ENCODE measurements around the gene CDH4. TPM values are rescaled to one million over a fixed set of nuclear protein-coding genes. Genes with fewer than 3 reads are reported as not detected.

Gene CDH4
- total RNA-seq, 2 donors from 2014 or later = 0.07 to 0.94 TPM

GRCh38 chr20:61704661-61705060 lies 452.6 kb downstream of the CDH4 start:
- DNase-seq (ENCODE audit: low spot score) = no peak
- no peaks in the 10 kb centered on the region for H3K36me3 ChIP-seq
- no peak for TF ChIP-seq CTCF (IDR thresholded peaks at IDR 0.05)
- H3K27ac ChIP-seq = no peak overlapping the region
- no peak overlapping the region for H3K4me3 ChIP-seq
- H3K27me3 ChIP-seq = no peaks in the 10 kb centered on the region
- H3K4me1 ChIP-seq = no peaks in the 10 kb centered on the region
- no peaks in the 10 kb centered on the region for H3K9me3 ChIP-seq

GRCh38 chr20:61705386-61706258 lies 453.6 kb downstream of the CDH4 start:
- Histone ChIP-seq H3K9me3 (no peaks in the 10 kb centered on the region), H3K27me3 (no peaks in the 10 kb centered on the region), H3K36me3 (no peaks in the 10 kb centered on the region), H3K4me1 (no peaks in the 10 kb centered on the region), H3K4me3 (no peak overlapping the region), H3K27ac (no peak overlapping the region)
- TF ChIP-seq CTCF (IDR thresholded peaks at IDR 0.05) = no peak
- DNase-seq (ENCODE audit: low spot score) = no peak

GRCh38 chr20:61706259-61706961 lies 454.3 kb downstream of the CDH4 start:
- H3K4me1 ChIP-seq = no peaks in the 10 kb centered on the region
- H3K9me3 ChIP-seq = no peaks in the 10 kb centered on the region
- H3K27ac ChIP-seq = no peak overlapping the region
- DNase-seq (ENCODE audit: low spot score) = no peak
- TF ChIP-seq CTCF (IDR thresholded peaks at IDR 0.05) = no peak
- H3K36me3 ChIP-seq = no peaks in the 10 kb centered on the region
- no peak overlapping the region for H3K4me3 ChIP-seq
- H3K27me3 ChIP-seq = no peaks in the 10 kb centered on the region

- TF ChIP-seq CTCF (IDR thresholded peaks at IDR 0.05) = no peak
- H3K4me1 ChIP-seq = no peaks in the 10 kb centered on the region
- DNase-seq (ENCODE audit: low spot score) = no peak
Observed at GRCh38 chr20:61708891-61709290, 456.8 kb downstream of the CDH4 start.

GRCh38 chr20:61710108-61710507 lies 458.0 kb downstream of the CDH4 start:
- no peaks in the 10 kb centered on the region for H3K36me3 ChIP-seq
- no peak overlapping the region for H3K27ac ChIP-seq
- no peak overlapping the region for H3K4me3 ChIP-seq
- no peaks in the 10 kb centered on the region for H3K27me3 ChIP-seq
- H3K4me1 ChIP-seq = no peaks in the 10 kb centered on the region
- no peak for DNase-seq (ENCODE audit: low spot score)
- no peaks in the 10 kb centered on the region for H3K9me3 ChIP-seq
- no peak for TF ChIP-seq CTCF (IDR thresholded peaks at IDR 0.05)

More at GRCh38 chr20:61708891-61709290, 456.8 kb downstream of the CDH4 start:
- Histone ChIP-seq H3K4me3 (no peak overlapping the region), H3K27ac (no peak overlapping the region), H3K27me3 (no peaks in the 10 kb centered on the region), H3K9me3 (no peaks in the 10 kb centered on the region), H3K36me3 (no peaks in the 10 kb centered on the region)
